Epithelial cell of prostate (primary cell): Measurements from ENCODE around the gene CEACAM7.

Source experiments
- DNase-seq: peaks from one replicate; pipeline ENCODE4 v3.0.0-alpha.2; 2011; ENCODE audit warnings: low read depth, low spot score
- H3K27ac ChIP-seq: fragments of 450-650 bp; 2 replicates; pipeline ENCODE4 v1.5.1; 2017; ENCODE audit warnings: mild to moderate bottlenecking

Gene CEACAM7

GRCh38 chr19:41701401-41702075 lies 13.5 kb upstream of the CEACAM7 start:
- no peak for DNase-seq
- no peak overlapping the region for H3K27ac ChIP-seq

- no peak for DNase-seq
- H3K27ac ChIP-seq: no peak overlapping the region
Measured at GRCh38 chr19:41700381-41701195, 12.5 kb upstream of the CEACAM7 start.

GRCh38 chr19:41699968-41700323 lies 11.9 kb upstream of the CEACAM7 start:
- DNase-seq: no peak
- H3K27ac ChIP-seq: no peak overlapping the region

GRCh38 chr19:41699231-41699967 lies 11.3 kb upstream of the CEACAM7 start:
- DNase-seq: peak; percentile 34

GRCh38 chr19:41698746-41699230 lies 10.7 kb upstream of the CEACAM7 start:
- no peak overlapping the region for H3K27ac ChIP-seq
- no peak for DNase-seq

More at GRCh38 chr19:41699231-41699967, 11.3 kb upstream of the CEACAM7 start:
- no peak overlapping the region for H3K27ac ChIP-seq

- DNase-seq: no peak
- no peak overlapping the region for H3K27ac ChIP-seq
Measured at GRCh38 chr19:41697198-41697855, 9.3 kb upstream of the CEACAM7 start.

- no peak for DNase-seq
- no peak overlapping the region for H3K27ac ChIP-seq
Measured at GRCh38 chr19:41696402-41697197, 8.5 kb upstream of the CEACAM7 start.

GRCh38 chr19:41695745-41696144 lies 7.7 kb upstream of the CEACAM7 start:
- no peak for DNase-seq
- H3K27ac ChIP-seq: no peak overlapping the region

GRCh38 chr19:41694831-41695635 lies 7.0 kb upstream of the CEACAM7 start:
- DNase-seq: no peak
- no peak overlapping the region for H3K27ac ChIP-seq

- no peak for DNase-seq
- H3K27ac ChIP-seq: no peak overlapping the region
Measured at GRCh38 chr19:41694196-41694595, 6.1 kb upstream of the CEACAM7 start.

GRCh38 chr19:41691268-41691970 lies 3.3 kb upstream of the CEACAM7 start:
- DNase-seq: no peak

GRCh38 chr19:41690801-41691065 lies 2.7 kb upstream of the CEACAM7 start:
- H3K27ac ChIP-seq: no peak overlapping the region
- no peak for DNase-seq

More at GRCh38 chr19:41691268-41691970, 3.3 kb upstream of the CEACAM7 start:
- H3K27ac ChIP-seq: no peak overlapping the region

GRCh38 chr19:41689993-41690800 lies 2.1 kb upstream of the CEACAM7 start:
- DNase-seq: no peak
- H3K27ac ChIP-seq: no peak overlapping the region

GRCh38 chr19:41688687-41689086 lies 617 bp upstream of the CEACAM7 start:
- no peak for DNase-seq
- no peak overlapping the region for H3K27ac ChIP-seq

- no peak overlapping the region for H3K27ac ChIP-seq
- no peak for DNase-seq
Measured at GRCh38 chr19:41687419-41687818, 651 bp downstream of the CEACAM7 start.

- H3K27ac ChIP-seq: no peak overlapping the region
- no peak for DNase-seq
Measured at GRCh38 chr19:41682437-41682836, 5.6 kb downstream of the CEACAM7 start.

- DNase-seq: no peak
Measured at GRCh38 chr19:41671486-41671885, 16.6 kb downstream of the CEACAM7 start.

GRCh38 chr19:41670755-41671154 lies 17.3 kb downstream of the CEACAM7 start:
- DNase-seq: no peak
- H3K27ac ChIP-seq: no peak overlapping the region

More at GRCh38 chr19:41671486-41671885, 16.6 kb downstream of the CEACAM7 start:
- H3K27ac ChIP-seq: no peak overlapping the region
